ENCODE results near the gene IFNL4. TPM values are rescaled to one million over a fixed set of nuclear protein-coding genes. Genes with fewer than 3 reads are reported as not detected.
"Not testable (repeated sequence)": the region's sequence is repeated elsewhere in the genome, so short reads cannot be mapped to it uniquely, and the experiment has no call there.

The IFNL4 gene
- total RNA-seq, 2 experiments from 2014 or later: not detected

DNA sequence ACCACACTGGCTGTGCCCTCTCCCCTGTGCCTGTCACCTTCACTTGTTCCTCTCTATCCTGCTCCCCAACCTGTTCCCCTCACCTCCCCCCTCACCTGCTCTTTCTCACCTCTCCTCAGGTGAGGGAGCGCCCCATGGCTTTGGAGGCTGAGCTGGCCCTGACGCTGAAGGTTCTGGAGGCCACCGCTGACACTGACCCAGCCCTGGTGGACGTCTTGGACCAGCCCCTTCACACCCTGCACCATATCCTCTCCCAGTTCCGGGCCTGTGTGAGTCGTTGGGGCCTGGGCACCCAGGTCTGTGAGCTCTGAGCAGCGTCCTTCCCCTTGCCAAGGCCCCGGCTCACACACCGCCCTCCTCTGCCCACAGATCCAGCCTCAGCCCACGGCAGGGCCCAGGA lies 20.7 kb upstream of the IFNL4 start:
- intact Hi-C loops (cut with micrococcal nuclease); DNase-seq; H3K9me3 Mint-ChIP-seq; CTCF ChIA-PET; H3K27ac Mint-ChIP-seq; H3K4me3 Mint-ChIP-seq; H3K36me3 Mint-ChIP-seq (ENCODE audit: low read depth); H3K4me1 Mint-ChIP-seq (ENCODE audit: low read depth): not testable (repeated sequence)
- H3K27me3 Mint-ChIP-seq (ENCODE audit: low read depth): peaks cover 10% of the 10 kb centered on the region

DNA sequence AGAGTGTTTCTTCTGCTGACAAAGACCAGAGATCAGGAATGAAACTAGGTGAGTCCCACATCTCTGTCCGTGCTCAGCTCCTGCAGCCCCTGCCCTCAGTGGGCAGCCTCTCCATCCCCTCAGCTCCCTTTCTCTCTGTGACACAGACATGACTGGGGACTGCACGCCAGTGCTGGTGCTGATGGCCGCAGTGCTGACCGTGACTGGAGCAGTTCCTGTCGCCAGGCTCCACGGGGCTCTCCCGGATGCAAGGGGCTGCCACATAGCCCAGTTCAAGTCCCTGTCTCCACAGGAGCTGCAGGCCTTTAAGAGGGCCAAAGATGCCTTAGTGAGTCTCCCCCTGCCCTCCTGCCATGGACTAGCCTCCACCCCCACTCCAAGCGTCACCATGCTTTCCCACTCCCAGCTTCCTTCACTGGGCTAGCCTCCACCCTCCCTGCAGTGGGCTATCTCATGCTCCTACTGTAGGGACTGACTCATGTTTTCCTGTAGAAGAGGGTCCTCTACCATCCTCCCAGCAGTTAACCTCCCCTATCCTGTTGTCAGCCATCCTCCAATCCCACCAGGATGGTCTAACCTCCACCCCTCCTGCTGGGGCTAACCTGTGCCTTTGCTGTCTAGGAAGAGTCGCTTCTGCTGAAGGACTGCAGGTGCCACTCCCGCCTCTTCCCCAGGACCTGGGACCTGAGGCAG lies 20.0 kb upstream of the IFNL4 start:
- H3K27ac Mint-ChIP-seq; H3K4me1 Mint-ChIP-seq (ENCODE audit: low read depth); H3K4me3 Mint-ChIP-seq; intact Hi-C loops (cut with micrococcal nuclease); CTCF ChIA-PET; H3K9me3 Mint-ChIP-seq; H3K36me3 Mint-ChIP-seq (ENCODE audit: low read depth); DNase-seq: not testable (repeated sequence)
- peaks cover 16% of the 10 kb centered on the region for H3K27me3 Mint-ChIP-seq (ENCODE audit: low read depth)

DNA sequence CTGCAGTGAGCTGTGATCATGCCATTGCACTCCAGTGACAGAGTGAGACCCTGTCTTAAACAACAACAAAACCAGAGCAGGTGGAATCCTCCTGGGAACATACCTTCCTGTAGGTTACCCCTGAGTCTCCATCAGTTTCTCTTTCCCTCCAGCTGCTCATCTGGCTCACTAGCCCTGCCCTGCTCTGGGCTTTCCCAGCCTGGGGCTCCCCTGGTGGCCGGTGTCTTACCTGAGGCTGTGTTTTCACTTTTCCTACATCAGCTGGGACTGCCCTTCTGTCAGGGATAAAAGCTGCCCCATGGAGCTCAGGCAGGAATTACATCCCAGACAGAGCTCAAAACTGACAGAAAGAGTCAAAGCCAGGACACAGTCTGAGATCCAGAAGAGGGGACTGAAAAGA lies 19.4 kb upstream of the IFNL4 start, which contains the start of gene IFNL2:
IFNL2 (plus strand) TSS at position 312 of the 400 bp plus-strand sequence. CDS start 173 bp downstream, outside the sequence.
- intact Hi-C loops (cut with micrococcal nuclease); H3K4me3 Mint-ChIP-seq; H3K27ac Mint-ChIP-seq; H3K36me3 Mint-ChIP-seq (ENCODE audit: low read depth); CTCF ChIA-PET; DNase-seq; H3K9me3 Mint-ChIP-seq: not testable (repeated sequence)
- Mint-ChIP-seq H3K27me3 (ENCODE audit: low read depth) (peaks cover 21% of the 10 kb centered on the region), H3K4me1 (ENCODE audit: low read depth) (peaks cover 13% of the 10 kb centered on the region)

DNA sequence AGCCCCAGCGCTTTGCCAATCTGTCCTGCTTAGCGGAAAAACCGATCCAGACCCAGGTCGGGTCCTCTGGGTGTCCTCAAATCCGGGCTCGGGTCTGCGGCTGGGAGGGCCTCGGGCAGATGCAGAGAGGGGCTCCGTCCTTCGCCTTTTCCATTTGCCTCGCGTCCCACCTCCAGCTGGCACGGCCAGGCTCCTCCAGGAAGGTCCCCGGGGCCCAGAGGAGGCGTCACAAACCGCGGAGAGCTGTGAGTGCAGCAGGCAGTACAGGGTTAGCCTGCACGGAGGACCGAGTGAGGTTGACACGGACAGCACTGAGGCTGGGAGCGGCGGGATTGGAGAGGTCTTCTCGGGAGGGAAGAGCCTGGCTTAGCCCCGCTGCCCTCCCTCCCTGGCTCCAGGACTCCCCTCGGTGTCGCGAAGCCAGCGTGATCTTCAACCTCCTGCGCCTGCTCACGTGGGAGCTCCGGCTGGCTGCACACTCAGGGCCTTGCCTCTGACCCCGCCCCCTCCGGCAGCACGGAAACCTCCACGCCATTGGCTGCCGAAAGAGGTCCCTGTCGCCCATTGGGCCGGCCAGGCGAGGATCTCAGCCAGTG lies 16.8 kb upstream of the IFNL4 start:
- Mint-ChIP-seq H3K4me1 (ENCODE audit: low read depth) (peaks cover 13% of the 10 kb centered on the region), H3K4me3 (no peak overlapping the region), H3K9me3 (no peaks in the 10 kb centered on the region), H3K36me3 (ENCODE audit: low read depth) (no peaks in the 10 kb centered on the region), H3K27ac (no peak overlapping the region), H3K27me3 (ENCODE audit: low read depth) (peaks cover 31% of the 10 kb centered on the region)
- CTCF ChIA-PET: no interaction called here
- intact Hi-C loops (cut with micrococcal nuclease): no loop called here
- DNase-seq: no peak

DNA sequence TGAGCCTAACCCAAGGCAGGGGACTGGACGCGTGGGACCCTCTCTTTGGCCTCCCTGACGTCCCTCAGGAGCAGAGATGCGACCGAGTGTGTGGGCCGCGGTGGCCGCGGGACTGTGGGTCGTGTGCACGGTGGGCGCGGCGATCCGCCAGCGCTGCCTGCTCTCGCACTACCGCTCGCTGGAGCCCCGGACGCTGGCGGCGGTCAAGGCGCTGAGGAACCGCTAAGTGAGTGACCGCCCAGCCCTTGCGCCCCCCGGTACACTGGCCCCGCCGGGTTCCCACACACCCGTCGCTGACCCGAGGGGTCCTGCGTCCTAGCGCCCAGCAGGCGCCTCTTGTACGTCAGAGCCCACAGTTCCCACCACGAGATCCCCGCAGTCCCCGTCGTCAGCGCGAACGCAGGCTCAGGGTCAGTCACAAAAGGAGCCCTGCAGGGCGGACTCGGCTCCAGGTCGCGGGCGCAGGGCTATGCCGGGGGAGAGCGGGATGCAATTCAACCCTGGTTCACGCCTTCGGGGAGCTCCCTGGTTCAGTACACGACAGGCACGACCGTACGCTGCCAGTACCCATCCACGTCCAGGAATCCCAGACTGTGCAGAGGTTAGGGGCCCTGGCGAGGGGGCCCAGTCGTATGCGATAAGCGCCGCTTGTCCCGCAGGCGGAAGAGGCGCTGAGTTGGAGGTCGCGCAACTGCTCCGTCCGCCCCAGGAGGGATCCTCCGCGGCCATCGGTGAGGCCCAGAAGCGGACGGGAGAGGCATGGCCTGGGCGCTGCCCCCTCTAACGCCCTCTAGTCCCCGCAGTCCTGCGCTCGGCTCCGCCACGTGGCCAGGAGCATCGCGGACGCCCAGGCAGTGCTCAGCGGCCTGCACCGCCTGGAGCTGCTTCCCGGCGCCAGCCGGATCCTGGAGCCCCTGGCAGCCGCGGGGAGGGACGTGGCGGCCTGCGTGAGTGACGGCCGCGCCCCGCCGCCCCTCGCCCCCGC lies 15.9 kb upstream of the IFNL4 start:
- DNase-seq: no peak
- no peaks in the 10 kb centered on the region for H3K36me3 Mint-ChIP-seq (ENCODE audit: low read depth)
- H3K4me1 Mint-ChIP-seq (ENCODE audit: low read depth): peaks cover 13% of the 10 kb centered on the region
- intact Hi-C loops (cut with micrococcal nuclease): no loop called here
- no peak overlapping the region for H3K27ac Mint-ChIP-seq
- CTCF ChIA-PET: no interaction called here
- no peak overlapping the region for H3K4me3 Mint-ChIP-seq
- peaks cover 29% of the 10 kb centered on the region for H3K27me3 Mint-ChIP-seq (ENCODE audit: low read depth)
- H3K9me3 Mint-ChIP-seq: no peaks in the 10 kb centered on the region

DNA sequence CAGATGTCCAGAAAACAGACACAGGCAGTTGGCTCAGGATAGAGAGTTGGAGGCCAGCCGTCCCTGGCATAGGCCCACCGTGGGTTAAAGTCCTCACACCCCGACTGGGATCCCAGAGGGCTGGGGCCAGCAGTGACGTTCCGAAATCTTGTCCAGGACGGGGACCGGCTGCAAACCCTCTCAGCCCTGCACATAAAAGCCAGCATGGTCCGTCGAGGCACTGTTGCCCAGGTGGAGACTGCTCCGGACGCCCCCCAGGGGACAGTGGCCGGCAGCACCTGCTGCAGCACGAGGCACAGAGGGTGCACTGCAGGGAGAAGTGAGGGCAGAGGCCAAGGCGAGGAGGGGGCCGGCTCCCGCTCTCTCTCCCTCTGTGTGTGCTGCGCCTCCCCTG lies 15.3 kb upstream of the IFNL4 start:
- CTCF ChIA-PET: no interaction called here
- Mint-ChIP-seq H3K4me1 (ENCODE audit: low read depth) (peaks cover 13% of the 10 kb centered on the region), H3K36me3 (ENCODE audit: low read depth) (no peaks in the 10 kb centered on the region), H3K27me3 (ENCODE audit: low read depth) (peaks cover 29% of the 10 kb centered on the region), H3K4me3 (no peak overlapping the region), H3K9me3 (no peaks in the 10 kb centered on the region), H3K27ac (no peak overlapping the region)
- intact Hi-C loops (cut with micrococcal nuclease): no loop called here
- DNase-seq: no peak

DNA sequence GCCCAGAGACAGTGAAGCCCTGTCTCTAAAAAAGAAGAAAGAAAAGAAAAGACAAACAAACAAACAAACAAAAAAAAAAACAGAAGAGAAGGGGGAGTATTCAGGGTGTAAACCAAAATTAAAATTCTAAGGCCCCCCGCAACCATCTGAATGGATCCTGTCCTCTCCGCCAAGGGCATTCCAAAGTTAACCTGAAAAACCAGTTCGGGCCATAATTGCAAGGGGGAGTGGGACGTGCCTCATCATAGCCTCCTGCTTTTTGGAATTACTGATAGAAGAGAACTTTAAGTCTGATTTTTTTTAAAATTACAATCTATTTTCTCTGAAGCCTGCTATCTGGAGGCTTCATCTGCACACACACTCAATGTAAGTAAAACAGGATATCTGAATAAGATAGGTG lies 13.8 kb upstream of the IFNL4 start:
- intact Hi-C loops (cut with micrococcal nuclease): no loop called here
- Mint-ChIP-seq H3K4me1 (ENCODE audit: low read depth) (peaks cover 14% of the 10 kb centered on the region), H3K36me3 (ENCODE audit: low read depth) (no peaks in the 10 kb centered on the region), H3K4me3 (no peak overlapping the region), H3K27me3 (ENCODE audit: low read depth) (peaks cover 32% of the 10 kb centered on the region), H3K9me3 (no peaks in the 10 kb centered on the region), H3K27ac (no peak overlapping the region)
- CTCF ChIA-PET: interaction anchor here (0.6 kb wide), 1 partner anchor 1265 kb away, joined by 3 read pairs; no protein-coding TSS in a partner anchor
- no peak for DNase-seq

DNA sequence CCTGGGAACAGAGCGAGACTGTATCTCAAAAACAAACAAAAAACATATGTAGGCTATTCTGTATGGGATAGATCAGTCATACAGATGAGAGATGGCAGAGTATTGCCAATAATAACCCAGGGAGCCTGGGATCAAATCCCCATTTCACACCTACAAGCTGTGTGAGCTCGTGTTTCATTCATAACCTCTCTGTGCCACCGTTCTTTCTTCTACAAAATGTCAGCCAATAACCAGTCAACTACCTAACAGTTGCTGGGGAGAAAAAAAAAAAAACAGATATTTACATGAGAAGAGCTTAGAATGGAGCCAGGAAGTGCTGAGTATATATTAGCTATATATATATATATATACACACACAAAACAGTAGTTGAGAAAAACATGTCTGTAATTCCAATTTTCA lies 13.0 kb upstream of the IFNL4 start:
- peaks cover 35% of the 10 kb centered on the region for H3K27me3 Mint-ChIP-seq (ENCODE audit: low read depth)
- H3K36me3 Mint-ChIP-seq (ENCODE audit: low read depth): no peaks in the 10 kb centered on the region
- peaks cover 14% of the 10 kb centered on the region for H3K4me1 Mint-ChIP-seq (ENCODE audit: low read depth)
- no peaks in the 10 kb centered on the region for H3K9me3 Mint-ChIP-seq
- no peak overlapping the region for H3K4me3 Mint-ChIP-seq
- H3K27ac Mint-ChIP-seq: no peak overlapping the region
- intact Hi-C loops (cut with micrococcal nuclease): no loop called here
- CTCF ChIA-PET: interaction anchor here (0.7 kb wide), 1 partner anchor 139 kb away, joined by 3 read pairs; no protein-coding TSS in a partner anchor
- no peak for DNase-seq

DNA sequence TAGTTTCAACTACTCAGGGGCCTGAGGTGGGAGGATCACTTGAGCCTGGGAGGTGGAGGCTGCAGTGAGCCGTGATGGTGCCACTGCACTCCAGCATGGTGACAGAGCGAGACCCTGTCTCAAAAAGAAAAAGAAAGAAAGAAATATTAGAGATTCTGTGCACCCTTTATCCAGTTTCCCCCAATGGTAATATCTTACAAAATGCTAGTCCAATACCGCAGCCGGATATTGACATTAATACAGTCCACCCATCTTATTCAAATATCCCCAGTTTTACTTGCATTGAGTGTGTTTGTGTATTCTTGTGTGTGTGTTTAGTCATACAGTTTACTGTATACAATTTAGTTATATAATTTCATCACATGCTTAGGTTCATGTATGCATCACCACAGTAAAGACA lies 8.6 kb upstream of the IFNL4 start:
- CTCF ChIA-PET: no interaction called here
- H3K27me3 Mint-ChIP-seq (ENCODE audit: low read depth): peaks cover 7% of the 10 kb centered on the region
- H3K4me1 Mint-ChIP-seq (ENCODE audit: low read depth): peaks cover 2% of the 10 kb centered on the region
- H3K4me3 Mint-ChIP-seq: no peak overlapping the region
- no peaks in the 10 kb centered on the region for H3K36me3 Mint-ChIP-seq (ENCODE audit: low read depth)
- DNase-seq: no peak
- H3K9me3 Mint-ChIP-seq: no peaks in the 10 kb centered on the region
- H3K27ac Mint-ChIP-seq: no peak overlapping the region
- intact Hi-C loops (cut with micrococcal nuclease): no loop called here

DNA sequence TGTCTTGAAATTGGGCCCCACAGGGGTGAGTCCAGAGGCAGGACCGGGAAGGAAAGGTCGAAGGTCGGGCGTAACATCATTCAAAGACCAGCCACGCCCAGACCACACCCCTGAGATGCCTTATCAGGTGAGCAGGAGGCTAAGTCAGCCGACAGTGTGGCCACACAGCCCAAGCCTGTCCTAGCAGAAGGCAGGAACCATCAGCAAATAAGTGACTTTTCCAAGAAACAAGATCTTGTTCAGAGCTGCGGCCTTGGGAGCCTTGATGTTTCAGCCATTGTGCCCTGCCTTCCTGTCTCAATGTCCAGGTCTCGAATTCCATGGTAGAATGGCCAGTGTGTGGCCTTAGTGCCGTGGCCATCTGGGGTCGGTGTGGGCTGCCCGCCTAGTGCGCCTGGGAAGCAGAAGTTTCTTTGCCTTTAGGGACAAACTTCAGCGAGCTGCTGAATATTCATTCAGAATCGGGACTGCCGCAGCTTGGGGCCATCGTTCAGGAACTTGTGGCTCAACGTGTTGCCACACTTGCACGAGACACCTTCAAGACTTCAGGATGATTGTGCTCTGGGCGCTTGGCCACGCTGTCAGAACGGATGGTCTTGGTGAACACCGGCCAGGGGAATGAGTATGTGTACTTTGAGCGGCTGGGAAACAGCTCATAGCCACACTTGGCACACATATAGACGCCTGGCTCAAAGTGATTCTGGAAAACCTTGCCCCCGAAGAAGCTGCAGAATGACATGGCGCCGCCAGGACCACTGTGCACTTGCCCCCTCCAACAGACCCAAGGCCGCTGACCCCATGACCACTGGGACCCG lies 6.1 kb upstream of the IFNL4 start:
- CTCF ChIA-PET: no interaction called here
- intact Hi-C loops (cut with micrococcal nuclease): no loop called here
- H3K27ac Mint-ChIP-seq: no peak overlapping the region
- H3K9me3 Mint-ChIP-seq: no peaks in the 10 kb centered on the region
- no peak for DNase-seq
- no peak overlapping the region for H3K4me3 Mint-ChIP-seq
- H3K4me1 Mint-ChIP-seq (ENCODE audit: low read depth): peaks cover 6% of the 10 kb centered on the region
- H3K27me3 Mint-ChIP-seq (ENCODE audit: low read depth): peaks cover 5% of the 10 kb centered on the region
- H3K36me3 Mint-ChIP-seq (ENCODE audit: low read depth): no peaks in the 10 kb centered on the region

DNA sequence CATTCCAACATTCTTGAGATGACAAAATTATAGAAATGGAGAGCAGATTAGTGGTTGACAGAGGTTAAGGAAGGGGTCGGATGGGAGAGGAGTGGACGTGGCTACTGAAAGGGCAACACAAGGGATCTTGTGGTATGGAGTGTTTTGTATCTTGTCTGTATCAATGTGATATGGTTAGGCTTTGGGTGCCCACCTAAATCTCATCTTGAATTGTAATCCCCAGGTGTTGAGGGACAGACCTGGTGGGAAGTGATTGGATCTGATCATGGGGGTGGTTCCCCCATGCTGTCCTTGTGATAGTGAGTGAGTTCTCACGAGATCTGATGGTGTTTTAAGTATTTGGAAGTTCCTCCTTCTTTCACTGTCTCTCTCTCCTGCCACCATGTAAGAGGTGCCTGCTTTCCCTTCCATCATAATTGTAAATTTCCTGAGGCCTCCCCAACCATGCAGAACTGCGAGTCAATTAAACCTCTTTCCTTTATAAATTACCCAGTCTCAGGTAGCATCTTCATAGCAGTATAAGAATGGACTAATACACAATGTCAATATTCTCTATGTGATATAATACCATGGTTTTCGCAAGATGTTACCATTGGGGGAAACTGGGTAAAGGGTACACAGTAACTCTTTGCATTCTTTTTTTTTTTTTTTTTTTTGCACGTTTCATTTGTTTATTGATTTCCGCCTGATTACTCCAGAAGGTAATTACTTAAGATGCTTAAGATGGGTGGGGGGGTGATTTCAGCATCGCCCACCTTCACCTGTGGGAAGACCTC lies 4.9 kb upstream of the IFNL4 start:
- DNase-seq: no peak
- peaks cover 8% of the 10 kb centered on the region for H3K27me3 Mint-ChIP-seq (ENCODE audit: low read depth)
- H3K4me1 Mint-ChIP-seq (ENCODE audit: low read depth): peaks cover 6% of the 10 kb centered on the region
- CTCF ChIA-PET: no interaction called here
- H3K4me3 Mint-ChIP-seq: no peak overlapping the region
- intact Hi-C loops (cut with micrococcal nuclease): no loop called here
- H3K36me3 Mint-ChIP-seq (ENCODE audit: low read depth): no peaks in the 10 kb centered on the region
- H3K27ac Mint-ChIP-seq: no peak overlapping the region
- H3K9me3 Mint-ChIP-seq: no peaks in the 10 kb centered on the region
